GM19035 (cell line): Measurements from ENCODE around the gene SNX33.
"Not testable (repeated sequence)": the region's sequence is repeated elsewhere in the genome, so short reads cannot be mapped to it uniquely, and the experiment has no call there.

Experiments
- ATAC-seq: cut with Tn5 transposase; IDR thresholded peaks from one replicate; pipeline ENCODE4 v1.9.1; 2021; ENCODE audit not compliant: unreplicated experiment

The SNX33 gene

GRCh38 chr15:75661756-75662140 is 14.0 kb downstream of the SNX33 start:
- no peak for ATAC-seq

DNA sequence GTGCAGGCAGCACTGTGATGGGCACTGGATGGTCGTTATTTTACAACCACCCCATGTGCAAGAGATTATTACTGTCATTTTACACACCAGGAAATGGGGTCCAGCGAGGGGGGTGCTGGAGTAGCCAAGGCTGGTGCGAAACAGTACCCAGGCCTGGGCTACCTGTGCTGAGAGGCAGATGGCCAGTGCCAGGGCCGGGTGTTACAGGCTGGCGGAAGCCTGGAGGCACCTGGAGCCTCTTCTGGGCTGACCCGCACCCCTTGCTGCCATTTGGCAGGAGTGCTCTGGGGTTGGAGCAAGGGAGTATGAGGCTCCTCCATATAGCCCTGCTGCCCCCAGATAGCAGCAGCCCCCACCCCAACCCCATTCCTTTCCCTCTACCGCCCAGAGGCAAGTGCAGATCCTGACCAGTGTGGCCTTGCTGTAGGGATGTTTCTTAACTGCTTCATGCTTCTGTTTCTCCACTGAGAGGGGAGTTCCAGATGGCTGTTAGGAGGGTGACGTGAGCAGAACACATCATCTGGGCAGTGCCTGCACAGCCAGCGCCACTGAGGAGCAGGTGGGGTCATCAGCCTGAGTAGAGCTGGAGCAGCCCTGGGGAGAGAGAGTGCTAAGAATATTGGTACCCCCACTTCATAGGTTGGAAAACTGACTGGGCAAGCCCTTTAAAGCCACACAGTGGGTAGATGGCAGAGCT is 15.3 kb downstream of the SNX33 start:
- ATAC-seq = no peak

DNA sequence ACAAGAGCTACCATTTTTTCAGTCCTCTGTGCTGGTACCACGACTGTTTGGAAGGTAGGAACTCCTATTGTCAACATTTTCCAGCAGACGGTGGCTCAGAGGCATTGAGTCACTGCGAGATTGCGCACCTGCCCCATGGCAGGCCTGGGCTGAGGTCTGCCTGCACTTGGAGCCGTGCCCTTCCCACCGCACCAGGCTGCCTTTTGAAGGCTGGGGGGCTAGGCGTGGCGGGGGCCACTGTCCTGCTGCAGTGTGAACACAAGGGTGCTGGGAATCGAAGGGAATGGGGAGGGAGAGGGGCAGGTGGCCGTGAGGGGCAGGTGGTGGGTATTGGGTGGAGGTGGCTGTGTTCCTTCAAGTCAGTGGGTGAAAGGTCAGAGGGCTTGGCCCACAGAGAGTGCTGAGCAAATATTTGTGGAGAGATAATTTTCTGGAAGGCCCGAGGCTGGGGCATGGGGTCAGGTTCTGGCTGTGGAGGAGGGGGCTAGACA is 16.3 kb downstream of the SNX33 start:
- ATAC-seq = no peak

DNA sequence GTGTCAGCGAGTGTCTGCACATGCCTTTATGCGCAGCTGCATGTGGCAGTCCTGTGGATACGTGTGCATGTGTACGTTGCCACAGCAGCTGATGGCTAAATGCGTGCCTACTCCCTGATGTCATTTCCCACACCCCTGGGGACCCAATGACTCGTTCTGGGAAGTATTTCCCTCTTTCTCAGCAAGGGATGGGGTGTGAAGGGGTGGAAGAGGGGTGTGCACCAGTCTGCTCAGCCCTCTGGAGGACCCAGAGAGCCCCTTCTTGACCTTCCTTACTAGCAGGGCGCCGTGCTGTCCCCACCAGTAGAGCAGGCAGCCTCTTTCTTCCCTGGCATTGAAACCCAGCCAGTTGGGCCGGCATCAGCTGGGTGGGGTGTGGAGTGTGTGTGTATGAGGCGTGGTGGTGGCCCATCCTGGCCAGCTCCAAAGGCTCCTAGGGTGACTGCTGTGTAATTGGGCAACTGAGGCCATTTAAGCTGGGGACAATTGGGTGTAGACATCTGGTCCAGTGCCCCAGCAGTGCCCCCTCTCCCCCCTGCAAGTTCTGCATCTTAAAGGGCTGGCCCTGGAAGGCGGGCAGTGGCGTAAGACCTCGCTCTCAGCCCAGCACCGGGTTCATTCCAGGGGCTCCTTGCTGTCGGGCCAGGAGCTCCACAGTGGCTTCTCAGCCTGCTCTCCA is 19.2 kb downstream of the SNX33 start:
- ATAC-seq = no peak

DNA sequence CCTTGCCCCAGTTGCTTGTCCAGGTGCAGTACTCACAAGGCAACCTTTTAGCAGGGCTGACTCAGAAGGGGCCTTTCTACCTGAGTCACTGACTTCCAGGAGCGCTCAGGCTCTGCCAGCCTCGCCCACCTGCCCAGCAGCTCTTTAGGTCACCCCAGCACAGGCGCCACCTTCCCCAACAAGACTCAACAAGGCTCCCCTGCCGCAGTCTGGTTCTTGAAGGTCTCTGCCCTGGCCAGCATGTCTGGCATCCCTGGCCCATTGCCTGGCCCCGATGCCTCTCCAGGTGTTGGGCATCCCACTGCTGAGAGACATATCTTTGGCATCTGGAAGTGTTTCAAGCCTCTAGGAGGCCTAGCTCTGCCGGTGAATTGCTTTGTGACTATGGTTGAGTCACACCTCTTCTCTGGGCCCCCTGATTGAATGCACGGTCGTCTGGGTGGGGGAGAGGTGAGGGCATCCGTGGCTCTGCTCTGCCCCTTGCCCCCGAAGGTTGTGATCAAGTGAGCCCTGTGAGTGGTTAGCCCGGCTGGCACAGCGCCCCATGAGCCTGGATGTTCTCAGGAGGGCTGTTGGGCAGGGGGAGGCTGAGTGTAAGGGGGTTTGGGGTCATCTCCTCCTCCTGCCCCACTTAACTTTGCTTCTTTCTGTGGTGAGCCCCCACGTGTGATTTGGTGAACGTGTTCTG is 21.6 kb downstream of the SNX33 start:
- no peak for ATAC-seq

DNA sequence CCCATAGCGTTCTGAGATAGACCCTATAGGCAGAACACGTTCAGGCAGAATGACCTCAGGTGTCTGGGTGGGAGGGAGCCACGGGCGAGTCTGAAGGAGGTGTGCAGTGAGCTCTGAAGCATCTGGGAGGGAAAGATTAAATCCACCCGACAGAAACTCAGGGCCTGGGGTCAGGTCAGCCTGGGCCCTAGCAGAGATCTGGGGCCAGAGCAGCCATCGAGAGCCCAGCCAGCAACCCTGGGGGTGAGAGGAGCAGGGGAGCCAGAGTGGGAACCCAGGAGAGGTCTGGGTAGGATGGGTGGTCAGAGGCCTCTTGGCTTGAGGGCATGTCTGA is 22.1 kb downstream of the SNX33 start:
- no peak for ATAC-seq

- no peak for ATAC-seq
These were observed 24.3 kb downstream of the SNX33 start for GRCh38 chr15:75671730-75672602.

- ATAC-seq = no peak
These were observed 25.1 kb downstream of the SNX33 start for GRCh38 chr15:75672646-75673425.

GRCh38 chr15:75673426-75674235 is 25.9 kb downstream of the SNX33 start:
- ATAC-seq = no peak

- no peak for ATAC-seq
These were observed 26.7 kb downstream of the SNX33 start for GRCh38 chr15:75674366-75674765.

- ATAC-seq = no peak
These were observed 28.1 kb downstream of the SNX33 start for GRCh38 chr15:75675579-75676404.

DNA sequence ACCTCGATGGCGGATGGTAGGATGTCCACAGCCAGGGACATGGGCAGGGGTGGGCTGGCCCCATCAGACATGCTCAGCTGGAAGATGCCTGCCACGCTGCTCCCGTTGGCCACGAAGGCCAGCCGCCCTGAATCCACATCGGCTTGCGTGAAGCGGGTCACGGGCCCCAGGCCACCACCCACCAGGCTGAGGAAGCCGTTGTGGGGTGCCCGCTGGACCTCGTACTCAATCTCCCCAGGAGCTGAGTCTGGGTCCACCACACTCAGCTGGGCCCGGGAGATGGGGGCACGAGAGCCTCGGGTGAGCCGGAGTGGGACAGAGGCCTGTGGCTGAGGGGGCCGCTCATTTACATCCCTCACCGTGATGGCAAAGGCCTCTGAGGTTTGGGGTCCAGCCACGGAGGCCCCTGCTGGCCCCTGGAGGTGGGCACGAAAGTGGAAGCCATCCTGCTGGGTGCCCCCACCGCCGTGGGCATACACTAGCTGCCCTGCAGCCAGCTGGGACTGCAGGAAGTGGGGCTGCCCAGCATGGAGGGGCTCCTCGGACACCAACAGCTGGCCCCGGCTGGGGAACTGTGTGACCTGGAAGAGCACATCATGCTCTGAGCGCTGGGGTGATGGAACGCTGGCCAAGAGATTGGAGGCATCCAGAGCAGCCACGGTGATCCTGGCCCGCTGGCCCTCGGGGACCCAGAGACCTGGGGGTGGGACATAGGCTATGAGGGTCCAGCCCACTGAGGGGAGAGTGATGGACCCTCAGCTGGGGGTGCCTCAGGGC is 29.2 kb downstream of the SNX33 start:
- ATAC-seq = no peak

- no peak for ATAC-seq
These were observed 30.0 kb downstream of the SNX33 start for GRCh38 chr15:75677465-75678323.

DNA sequence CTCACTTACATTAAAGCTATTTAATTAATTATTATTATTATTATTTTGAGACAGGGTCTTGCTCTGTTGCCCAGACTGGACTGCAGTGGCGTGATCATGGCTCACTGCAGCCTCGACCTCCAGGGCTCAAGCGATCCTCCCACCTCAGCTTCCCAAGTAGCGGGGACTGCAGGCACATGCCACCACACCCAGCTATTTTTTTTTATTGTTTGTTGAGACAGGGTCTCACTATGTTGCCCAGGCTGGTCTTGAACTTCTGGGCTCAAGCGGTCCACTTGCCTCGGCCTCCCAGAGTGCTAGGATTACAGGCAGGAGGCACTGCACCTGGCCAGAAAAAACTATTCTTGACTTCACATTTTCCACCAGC is 30.6 kb downstream of the SNX33 start:
- ATAC-seq = not testable (repeated sequence)

- no peak for ATAC-seq
These were observed 32.5 kb downstream of the SNX33 start for GRCh38 chr15:75680007-75680789.
